WTC11 (cell line): ENCODE data around the gene SMPX. TPM values are rescaled to one million over a fixed set of nuclear protein-coding genes. Genes with fewer than 3 reads are reported as not detected.

Source experiments
- ATAC-seq: fragments of 200-7000 bp; cut with Tn5 transposase; 2 replicates; pipeline ENCODE4 v1.10.0; 2021; ENCODE audit warnings: mild to moderate bottlenecking, moderate library complexity
- CTCF ChIA-PET: fragments of 300-600 bp; sonication (Branson Sonifier 250); formaldehyde crosslinking; loops from one replicate; lab custom pipeline; 2021; ENCODE audit warnings: antibody characterized with exemption; lab: Charles Lee
- POLR2A ChIA-PET: fragments of 350-600 bp; sonication (Branson Sonifier 250); formaldehyde crosslinking; loops from one replicate; lab custom pipeline; 2021; ENCODE audit warnings: antibody characterized with exemption; lab: Charles Lee
- DNase-seq: peaks from one replicate; pipeline ENCODE4 v3.0.0; 2021; ENCODE audit warnings: low spot score
- H3K27ac Mint-ChIP-seq: 2 replicates; pipeline ENCODE4 v1.8.0; 2021; ENCODE audit warnings: mixed read lengths
- H3K27me3 Mint-ChIP-seq: 2 replicates; pipeline ENCODE4 v1.8.0; 2021; ENCODE audit warnings: low read depth, mild to moderate bottlenecking, moderate library complexity, mixed read lengths
- H3K36me3 Mint-ChIP-seq: 2 replicates; pipeline ENCODE4 v1.8.0; 2021; ENCODE audit warnings: mixed read lengths
- H3K4me1 Mint-ChIP-seq: 2 replicates; pipeline ENCODE4 v1.8.0; 2022; ENCODE audit warnings: mixed read lengths
- H3K4me3 Mint-ChIP-seq: 2 replicates; pipeline ENCODE4 v1.8.0; 2021; ENCODE audit warnings: mild to moderate bottlenecking, moderate library complexity, mixed read lengths
- H3K9me3 Mint-ChIP-seq: 2 replicates; pipeline ENCODE4 v1.8.0; 2021; ENCODE audit warnings: mixed read lengths
- ARID4B ChIP-seq: sonication (generic); formaldehyde crosslinking; IDR thresholded peaks from 2 replicates; pipeline ENCODE4 v1.8.0; 2023; ENCODE audit warnings: missing genetic modification reagents, mild to moderate bottlenecking, borderline replicate concordance
- ATF1 ChIP-seq: sonication (generic); formaldehyde crosslinking; IDR thresholded peaks from 2 replicates; pipeline ENCODE4 v1.8.1; 2023; ENCODE audit warnings: mild to moderate bottlenecking, moderate library complexity, missing genetic modification reagents
- CREB1 ChIP-seq: sonication (generic); formaldehyde crosslinking; IDR thresholded peaks from 2 replicates; pipeline ENCODE4 v1.8.0; 2023; ENCODE audit warnings: mild to moderate bottlenecking, missing genetic modification reagents
- E2F1 ChIP-seq: sonication (generic); formaldehyde crosslinking; IDR thresholded peaks from 2 replicates; pipeline ENCODE4 v1.8.0; 2022; ENCODE audit warnings: mild to moderate bottlenecking, missing genetic modification reagents
- ELF4 ChIP-seq: sonication (generic); formaldehyde crosslinking; IDR thresholded peaks from 2 replicates; pipeline ENCODE4 v1.8.1; 2022; ENCODE audit warnings: low read depth, mild to moderate bottlenecking, moderate library complexity, missing genetic modification reagents
- FOXK1 ChIP-seq: sonication (generic); formaldehyde crosslinking; IDR thresholded peaks from 2 replicates; pipeline ENCODE4 v1.8.0; 2022; ENCODE audit warnings: mild to moderate bottlenecking, moderate library complexity, missing genetic modification reagents
- HMGA2 ChIP-seq: fragments of 250-450 bp; sonication (Bioruptor Pico); IDR thresholded peaks from 2 replicates; pipeline ENCODE4 v1.4.0; 2021; ENCODE audit warnings: mild to moderate bottlenecking, moderate library complexity
- HMGXB4 ChIP-seq: sonication (generic); formaldehyde crosslinking; IDR thresholded peaks from 2 replicates; pipeline ENCODE4 v1.8.1; 2023; ENCODE audit warnings: mild to moderate bottlenecking, moderate library complexity, missing genetic modification reagents
- IRF2 ChIP-seq: sonication (generic); formaldehyde crosslinking; IDR thresholded peaks from 2 replicates; pipeline ENCODE4 v1.8.0; 2022; ENCODE audit warnings: low read depth, missing genetic modification reagents, borderline replicate concordance
- MXD4 ChIP-seq: fragments of 250-450 bp; sonication (Bioruptor Pico); IDR thresholded peaks from 2 replicates; pipeline ENCODE4 v1.8.0; 2021; ENCODE audit warnings: mild to moderate bottlenecking, moderate library complexity, borderline replicate concordance
- NR3C1 ChIP-seq: sonication (generic); formaldehyde crosslinking; conservative IDR thresholded peaks from 2 replicates; pipeline ENCODE4 v1.8.1; 2023; ENCODE audit warnings: low read depth, mild to moderate bottlenecking, missing genetic modification reagents
- ZBTB43 ChIP-seq: sonication (generic); formaldehyde crosslinking; IDR thresholded peaks from 2 replicates; pipeline ENCODE4 v1.8.1; 2023; ENCODE audit warnings: mild to moderate bottlenecking, missing genetic modification reagents
- ZNF232 ChIP-seq: sonication (generic); formaldehyde crosslinking; IDR thresholded peaks from 2 replicates; pipeline ENCODE4 v1.8.0; 2022; ENCODE audit warnings: mild to moderate bottlenecking, missing genetic modification reagents
- ZNF425 ChIP-seq: fragments of 250-450 bp; sonication (Bioruptor Pico); conservative IDR thresholded peaks from 2 replicates; pipeline ENCODE4 v1.9.0; 2021; ENCODE audit warnings: mild to moderate bottlenecking
- ZSCAN18 ChIP-seq: fragments of 250-450 bp; sonication (Bioruptor Pico); IDR thresholded peaks from 2 replicates; pipeline ENCODE4 v2.1.2; 2022; ENCODE audit warnings: mild to moderate bottlenecking, moderate library complexity
- total RNA-seq: library from RNA; stranded (reverse); gene quantifications from 3 replicates; pipeline ENCODE4 v1.2.3, GENCODE V29; 2021

Gene SMPX
- total RNA-seq, 1 experiment from 2014 or later: not detected

- POLR2A ChIA-PET: no interaction called here
- DNase-seq (no peak), ATAC-seq (no peak)
- CTCF ChIA-PET: no interaction called here
- Mint-ChIP-seq H3K4me3 (no peak overlapping the region), H3K36me3 (peaks cover 5% of the 10 kb centered on the region), H3K4me1 (no peaks in the 10 kb centered on the region; the same call in 1 of the 2 replicates), H3K9me3 (peaks cover 9% of the 10 kb centered on the region), H3K27me3 (no peaks in the 10 kb centered on the region; the same call in 1 of the 2 replicates), H3K27ac (no peak overlapping the region)
- TF ChIP-seq MXD4 (CRISPR knock-in tag): no peak
- TF ChIP-seq ZNF232 (CRISPR knock-in tag): no peak
- TF ChIP-seq ARID4B: no peak
- no peak for TF ChIP-seq ATF1
- no peak for TF ChIP-seq IRF2 (CRISPR knock-in tag)
- no peak for TF ChIP-seq ZNF425
- TF ChIP-seq CREB1 (CRISPR knock-in tag): no peak
Measured at GRCh38 chrX:21711848-21712197, 46.1 kb downstream of the SMPX start.

GRCh38 chrX:21711129-21711847 lies 46.6 kb downstream of the SMPX start:
- Mint-ChIP-seq H3K4me3 (no peak overlapping the region), H3K36me3 (peaks cover 5% of the 10 kb centered on the region), H3K9me3 (peaks cover 9% of the 10 kb centered on the region), H3K27me3 (no peaks in the 10 kb centered on the region; the same call in 1 of the 2 replicates), H3K27ac (no peak overlapping the region), H3K4me1 (no peaks in the 10 kb centered on the region)
- TF ChIP-seq E2F1: no peak
- no peak for TF ChIP-seq NR3C1 (CRISPR knock-in tag)
- TF ChIP-seq HMGA2 (CRISPR knock-in tag): no peak
- TF ChIP-seq FOXK1 (CRISPR knock-in tag): no peak
- no peak for TF ChIP-seq ELF4 (CRISPR knock-in tag)
- TF ChIP-seq ZBTB43 (CRISPR knock-in tag): no peak
- TF ChIP-seq CREB1 (CRISPR knock-in tag): no peak
- no peak for TF ChIP-seq HMGXB4 (CRISPR knock-in tag)
- no peak for TF ChIP-seq ZSCAN18 (CRISPR knock-in tag)
- ChIA-PET CTCF (interaction anchor here (0.6 kb wide), 1 partner anchor 1880 kb away, joined by 3 read pairs; no protein-coding TSS in a partner anchor), POLR2A (no interaction called here)
- DNase-seq (no peak), ATAC-seq (no peak)
